Liver (tissue), 9 donors: Measurements from ENCODE around the gene VRK2. TPM values are rescaled to one million over a fixed set of nuclear protein-coding genes. Genes with fewer than 3 reads are reported as not detected.

Experiments used
- DNase-seq: peaks from one replicate; pipeline ENCODE4 v3.0.0-alpha.2; 2017; ENCODE audit warnings: low spot score
- H3K27ac ChIP-seq, 2 donors: one replicate each; pipeline ENCODE4 v1.7.0; 2013; ENCODE audit warnings: inconsistent platforms in 2 of 2, low read length in 2 of 2, control low read depth in 1 of 2, low read depth in 1 of 2, mild to moderate bottlenecking in 1 of 2
- H3K27me3 ChIP-seq, 4 donors: one replicate each; pipeline versions ENCODE4 v1.6.1 to v1.7.0; 2013; ENCODE audit warnings: low read length in 3 of 4, inconsistent platforms in 1 of 4, mild to moderate bottlenecking in 1 of 4, moderate library complexity in 1 of 4; ENCODE audit not compliant: control insufficient read depth in 4 of 4, insufficient read depth in 4 of 4
- H3K36me3 ChIP-seq, 4 donors: one replicate each; pipeline versions ENCODE4 v1.6.1 to v1.7.0; 2013; ENCODE audit warnings: low read length in 3 of 4, mild to moderate bottlenecking in 3 of 4, low read depth in 1 of 4, moderate library complexity in 1 of 4; ENCODE audit not compliant: control insufficient read depth in 4 of 4, insufficient read depth in 3 of 4
- H3K4me1 ChIP-seq, 4 donors: one replicate each; pipeline versions ENCODE4 v1.6.1 to v1.7.0; 2013; ENCODE audit warnings: low read length in 3 of 4, mild to moderate bottlenecking in 3 of 4, moderate library complexity in 1 of 4; ENCODE audit not compliant: control insufficient read depth in 4 of 4, insufficient read depth in 4 of 4
- H3K4me3 ChIP-seq, 3 donors: one replicate each; pipeline versions ENCODE4 v1.6.1 to v1.7.0; 2013; ENCODE audit warnings: low read length in 3 of 3, control low read depth in 1 of 3, low read depth in 1 of 3, mild to moderate bottlenecking in 1 of 3
- H3K9ac ChIP-seq, 2 donors: one replicate each; pipeline ENCODE4 v1.7.0; 2013; ENCODE audit warnings: low read length in 2 of 2, mild to moderate bottlenecking in 2 of 2, moderate library complexity in 2 of 2, control low read depth in 1 of 2, low read depth in 1 of 2
- H3K9me3 ChIP-seq, 4 donors: one replicate each; pipeline versions ENCODE4 v1.6.1 to v1.7.0; 2013; ENCODE audit warnings: low read length in 3 of 4; ENCODE audit not compliant: control insufficient read depth in 4 of 4
- EGR1 ChIP-seq, 2 donors: IDR thresholded peaks; 2 replicates each; pipeline ENCODE4 v1.6.1; 2016 to 2018; ENCODE audit warnings: antibody characterized with exemption in 2 of 2, low read depth in 2 of 2
- FOXA1 ChIP-seq: IDR thresholded peaks from 2 replicates; pipeline ENCODE4 v1.6.1; 2016; ENCODE audit warnings: antibody characterized with exemption
- FOXA2 ChIP-seq: IDR thresholded peaks from 2 replicates; pipeline ENCODE4 v1.6.1; 2016; ENCODE audit warnings: antibody characterized with exemption
- GABPA ChIP-seq, 2 donors: IDR thresholded peaks in 1 of 2; conservative IDR thresholded peaks in 1 of 2; 2 replicates each; pipeline ENCODE4 v1.6.1; 2016; ENCODE audit warnings: antibody characterized with exemption in 2 of 2, mild to moderate bottlenecking in 1 of 2, moderate library complexity in 1 of 2
- HNF4A ChIP-seq, 2 donors: conservative IDR thresholded peaks; 2 replicates each; pipeline ENCODE4 v1.6.1; 2016; ENCODE audit warnings: antibody characterized with exemption in 2 of 2, mild to moderate bottlenecking in 2 of 2
- JUND ChIP-seq, 2 donors: IDR thresholded peaks; 2 replicates each; pipeline ENCODE4 v1.6.1; 2016; ENCODE audit warnings: antibody characterized with exemption in 2 of 2
- NR2F2 ChIP-seq: IDR thresholded peaks from 2 replicates; pipeline ENCODE4 v1.6.1; 2016; ENCODE audit warnings: antibody characterized with exemption
- RAD21 ChIP-seq, 2 donors: IDR thresholded peaks; 2 replicates each; pipeline ENCODE4 v1.6.1; 2016; ENCODE audit warnings: antibody characterized with exemption in 2 of 2, mild to moderate bottlenecking in 2 of 2
- RXRA ChIP-seq, 2 donors: IDR thresholded peaks; 2 replicates each; pipeline ENCODE4 v1.6.1; 2017 to 2018; ENCODE audit warnings: antibody characterized with exemption in 2 of 2, mild to moderate bottlenecking in 1 of 2
- SP1 ChIP-seq: IDR thresholded peaks from 2 replicates; pipeline ENCODE4 v1.6.1; 2018; ENCODE audit warnings: antibody characterized with exemption, mild to moderate bottlenecking
- TAF1 ChIP-seq: conservative IDR thresholded peaks from 2 replicates; pipeline ENCODE4 v1.6.1; 2016; ENCODE audit warnings: antibody characterized with exemption, mild to moderate bottlenecking
- YY1 ChIP-seq: IDR thresholded peaks from 2 replicates; pipeline ENCODE4 v1.6.1; 2016; ENCODE audit warnings: antibody characterized with exemption, mild to moderate bottlenecking
- WGBS: extraction: QIAGEN DNeasy Blood & Tissue Kit; methylation state at CpG from one replicate; pipeline ENCODE4 v1.1.7; 2013; 5-methylcytosine and 5-hydroxymethylcytosine counted together
- polyA plus RNA-seq, 2 donors: library from polyadenylated mRNA; stranded (reverse) in 1 of 2; unstranded in 1 of 2; fragments of 200-250 nt in 1 of 2; fragments of >200 nt in 1 of 2; fragmentation: Nextera tagmentation in 1 of 2; extraction: Ambion mirVana in 1 of 2; gene quantifications; one replicate each; pipeline versions ENCODE4 v1.2.1 to v1.2.3, GENCODE V29; 2013 to 2015
- total RNA-seq, 2 donors: library from RNA; depleted of rRNA; stranded (reverse); fragments of >200 nt; gene quantifications; one replicate each; pipeline ENCODE4 v1.2.3, GENCODE V29; 2014
- TF ChIP-seq, protein P1 (sequence below): IDR thresholded peaks from 2 replicates; pipeline ENCODE4 v1.6.1; 2016; ENCODE audit warnings: antibody characterized with exemption
- TF ChIP-seq, protein P2 (sequence below): IDR thresholded peaks from 2 replicates; pipeline ENCODE4 v1.6.1; 2016; ENCODE audit warnings: antibody characterized with exemption
- TF ChIP-seq, protein P3 (sequence below): IDR thresholded peaks from 2 replicates; pipeline ENCODE4 v1.6.1; 2016; ENCODE audit warnings: antibody characterized with exemption, mild to moderate bottlenecking
- TF ChIP-seq, protein P4 (sequence below): IDR thresholded peaks from 2 replicates; pipeline ENCODE4 v1.6.1; 2016; ENCODE audit warnings: antibody characterized with exemption
- TF ChIP-seq, protein P5 (sequence below): fragments of 150-350 bp; IDR thresholded peaks from 2 replicates; pipeline ENCODE4 v1.5.1; 2017; ENCODE audit warnings: improper control_type of control experiment, low read depth, low read length; ENCODE audit not compliant: missing input control
- donor health status: healthy.
- donor health status: healthy.
- donor health status: healthy.
- donor health status: healthy.
- donor health status: healthy.

VRK2 gene
- total and polyA plus RNA-seq, 4 donors, result 5.4 to 17.3 (median 8.5) TPM

DNA sequence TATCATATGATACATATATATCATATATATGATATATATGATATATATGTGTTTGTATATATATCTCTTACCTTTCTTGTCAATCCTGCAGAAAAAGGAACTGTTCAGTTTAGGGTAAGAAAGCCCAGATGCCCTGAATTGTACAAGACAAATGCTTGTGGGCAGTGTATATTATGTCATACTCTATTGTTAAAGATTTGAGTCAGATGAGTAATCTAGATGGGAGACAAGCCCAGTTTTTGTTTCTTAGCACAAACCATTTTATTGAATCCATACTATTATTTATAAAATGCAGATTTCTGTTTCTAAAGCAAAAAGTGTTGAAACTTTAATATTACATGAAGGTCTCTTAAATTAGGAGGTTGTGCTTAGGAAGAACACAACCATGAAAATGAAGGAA is 90.6 kb downstream of the VRK2 start:
- Histone ChIP-seq H3K9me3 (no peaks in the 10 kb centered on the region), H3K36me3 (peaks cover 0 to 4% (median under 1%) of the 10 kb centered on the region in 4 donors), H3K4me3 (no peak overlapping the region), H3K9ac (no peak overlapping the region), H3K27me3 (no peaks in the 10 kb centered on the region), H3K4me1 (no peaks in the 10 kb centered on the region), H3K27ac (no peak overlapping the region)
- TF ChIP-seq, protein P1, sequence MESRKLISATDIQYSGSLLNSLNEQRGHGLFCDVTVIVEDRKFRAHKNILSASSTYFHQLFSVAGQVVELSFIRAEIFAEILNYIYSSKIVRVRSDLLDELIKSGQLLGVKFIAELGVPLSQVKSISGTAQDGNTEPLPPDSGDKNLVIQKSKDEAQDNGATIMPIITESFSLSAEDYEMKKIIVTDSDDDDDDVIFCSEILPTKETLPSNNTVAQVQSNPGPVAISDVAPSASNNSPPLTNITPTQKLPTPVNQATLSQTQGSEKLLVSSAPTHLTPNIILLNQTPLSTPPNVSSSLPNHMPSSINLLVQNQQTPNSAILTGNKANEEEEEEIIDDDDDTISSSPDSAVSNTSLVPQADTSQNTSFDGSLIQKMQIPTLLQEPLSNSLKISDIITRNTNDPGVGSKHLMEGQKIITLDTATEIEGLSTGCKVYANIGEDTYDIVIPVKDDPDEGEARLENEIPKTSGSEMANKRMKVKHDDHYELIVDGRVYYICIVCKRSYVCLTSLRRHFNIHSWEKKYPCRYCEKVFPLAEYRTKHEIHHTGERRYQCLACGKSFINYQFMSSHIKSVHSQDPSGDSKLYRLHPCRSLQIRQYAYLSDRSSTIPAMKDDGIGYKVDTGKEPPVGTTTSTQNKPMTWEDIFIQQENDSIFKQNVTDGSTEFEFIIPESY, result no peak
- TF ChIP-seq SP1 (no peak), GABPA (IDR thresholded peaks at IDR 0.05 in 1 of 2, conservative IDR thresholded peaks at IDR 0.05 in 1 of 2) (no peak), JUND (IDR thresholded peaks at IDR 0.05) (no peak), NR2F2 (no peak), TAF1 (no peak), YY1 (no peak), RXRA (IDR thresholded peaks at IDR 0.05) (no peak), FOXA2 (no peak)
- TF ChIP-seq, protein P2, sequence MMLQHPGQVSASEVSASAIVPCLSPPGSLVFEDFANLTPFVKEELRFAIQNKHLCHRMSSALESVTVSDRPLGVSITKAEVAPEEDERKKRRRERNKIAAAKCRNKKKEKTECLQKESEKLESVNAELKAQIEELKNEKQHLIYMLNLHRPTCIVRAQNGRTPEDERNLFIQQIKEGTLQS, result no peak
- TF ChIP-seq, protein P3, sequence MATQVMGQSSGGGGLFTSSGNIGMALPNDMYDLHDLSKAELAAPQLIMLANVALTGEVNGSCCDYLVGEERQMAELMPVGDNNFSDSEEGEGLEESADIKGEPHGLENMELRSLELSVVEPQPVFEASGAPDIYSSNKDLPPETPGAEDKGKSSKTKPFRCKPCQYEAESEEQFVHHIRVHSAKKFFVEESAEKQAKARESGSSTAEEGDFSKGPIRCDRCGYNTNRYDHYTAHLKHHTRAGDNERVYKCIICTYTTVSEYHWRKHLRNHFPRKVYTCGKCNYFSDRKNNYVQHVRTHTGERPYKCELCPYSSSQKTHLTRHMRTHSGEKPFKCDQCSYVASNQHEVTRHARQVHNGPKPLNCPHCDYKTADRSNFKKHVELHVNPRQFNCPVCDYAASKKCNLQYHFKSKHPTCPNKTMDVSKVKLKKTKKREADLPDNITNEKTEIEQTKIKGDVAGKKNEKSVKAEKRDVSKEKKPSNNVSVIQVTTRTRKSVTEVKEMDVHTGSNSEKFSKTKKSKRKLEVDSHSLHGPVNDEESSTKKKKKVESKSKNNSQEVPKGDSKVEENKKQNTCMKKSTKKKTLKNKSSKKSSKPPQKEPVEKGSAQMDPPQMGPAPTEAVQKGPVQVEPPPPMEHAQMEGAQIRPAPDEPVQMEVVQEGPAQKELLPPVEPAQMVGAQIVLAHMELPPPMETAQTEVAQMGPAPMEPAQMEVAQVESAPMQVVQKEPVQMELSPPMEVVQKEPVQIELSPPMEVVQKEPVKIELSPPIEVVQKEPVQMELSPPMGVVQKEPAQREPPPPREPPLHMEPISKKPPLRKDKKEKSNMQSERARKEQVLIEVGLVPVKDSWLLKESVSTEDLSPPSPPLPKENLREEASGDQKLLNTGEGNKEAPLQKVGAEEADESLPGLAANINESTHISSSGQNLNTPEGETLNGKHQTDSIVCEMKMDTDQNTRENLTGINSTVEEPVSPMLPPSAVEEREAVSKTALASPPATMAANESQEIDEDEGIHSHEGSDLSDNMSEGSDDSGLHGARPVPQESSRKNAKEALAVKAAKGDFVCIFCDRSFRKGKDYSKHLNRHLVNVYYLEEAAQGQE, result no peak
- no peak for DNase-seq

DNA sequence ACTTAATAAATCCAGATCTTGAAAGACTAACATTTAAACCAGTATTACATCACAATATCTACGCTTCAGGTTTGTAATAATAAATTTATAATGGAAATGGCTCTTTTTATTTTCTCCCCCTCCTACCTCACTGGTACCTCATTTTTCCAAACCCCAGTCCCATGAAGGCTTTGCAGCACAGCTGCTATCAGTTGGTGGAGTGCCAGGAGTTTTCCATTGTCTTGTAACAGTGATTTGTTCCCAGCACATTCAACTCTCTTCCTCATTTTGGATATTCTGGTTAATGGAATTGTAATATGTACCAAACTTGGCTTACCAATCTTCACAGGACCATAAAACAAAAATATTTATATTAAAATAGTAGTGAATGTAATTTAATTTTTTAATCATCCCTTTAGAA is 91.2 kb downstream of the VRK2 start:
- Histone ChIP-seq H3K27ac (no peak overlapping the region), H3K27me3 (no peaks in the 10 kb centered on the region), H3K36me3 (peaks cover 0 to 4% (median under 1%) of the 10 kb centered on the region in 4 donors), H3K4me1 (no peaks in the 10 kb centered on the region), H3K4me3 (no peak overlapping the region), H3K9me3 (no peaks in the 10 kb centered on the region), H3K9ac (no peak overlapping the region)
- 98% methylated on average over 1 of the region's 1 CpG for WGBS
- no peak for TF ChIP-seq RAD21 (IDR thresholded peaks at IDR 0.05)
- no peak for TF ChIP-seq FOXA1
- no peak for TF ChIP-seq EGR1 (IDR thresholded peaks at IDR 0.05; ENCODE audit: low read depth in 2 of 2)
- TF ChIP-seq TAF1, result no peak
- no peak for TF ChIP-seq FOXA2
- TF ChIP-seq, protein P2, result no peak
- TF ChIP-seq NR2F2, result no peak
- TF ChIP-seq JUND (IDR thresholded peaks at IDR 0.05), result no peak
- TF ChIP-seq HNF4A (conservative IDR thresholded peaks at IDR 0.05), result no peak
- TF ChIP-seq, protein P1, result no peak
- TF ChIP-seq RXRA (IDR thresholded peaks at IDR 0.05), result no peak
- TF ChIP-seq, protein P3, result no peak
- TF ChIP-seq, protein P4, sequence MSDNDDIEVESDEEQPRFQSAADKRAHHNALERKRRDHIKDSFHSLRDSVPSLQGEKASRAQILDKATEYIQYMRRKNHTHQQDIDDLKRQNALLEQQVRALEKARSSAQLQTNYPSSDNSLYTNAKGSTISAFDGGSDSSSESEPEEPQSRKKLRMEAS, result no peak
- no peak for TF ChIP-seq GABPA (IDR thresholded peaks at IDR 0.05 in 1 of 2, conservative IDR thresholded peaks at IDR 0.05 in 1 of 2)
- TF ChIP-seq, protein P5, sequence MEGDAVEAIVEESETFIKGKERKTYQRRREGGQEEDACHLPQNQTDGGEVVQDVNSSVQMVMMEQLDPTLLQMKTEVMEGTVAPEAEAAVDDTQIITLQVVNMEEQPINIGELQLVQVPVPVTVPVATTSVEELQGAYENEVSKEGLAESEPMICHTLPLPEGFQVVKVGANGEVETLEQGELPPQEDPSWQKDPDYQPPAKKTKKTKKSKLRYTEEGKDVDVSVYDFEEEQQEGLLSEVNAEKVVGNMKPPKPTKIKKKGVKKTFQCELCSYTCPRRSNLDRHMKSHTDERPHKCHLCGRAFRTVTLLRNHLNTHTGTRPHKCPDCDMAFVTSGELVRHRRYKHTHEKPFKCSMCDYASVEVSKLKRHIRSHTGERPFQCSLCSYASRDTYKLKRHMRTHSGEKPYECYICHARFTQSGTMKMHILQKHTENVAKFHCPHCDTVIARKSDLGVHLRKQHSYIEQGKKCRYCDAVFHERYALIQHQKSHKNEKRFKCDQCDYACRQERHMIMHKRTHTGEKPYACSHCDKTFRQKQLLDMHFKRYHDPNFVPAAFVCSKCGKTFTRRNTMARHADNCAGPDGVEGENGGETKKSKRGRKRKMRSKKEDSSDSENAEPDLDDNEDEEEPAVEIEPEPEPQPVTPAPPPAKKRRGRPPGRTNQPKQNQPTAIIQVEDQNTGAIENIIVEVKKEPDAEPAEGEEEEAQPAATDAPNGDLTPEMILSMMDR, result no peak
- no peak for TF ChIP-seq SP1
- TF ChIP-seq YY1, result no peak
- no peak for DNase-seq
